H9 (cell line): Measurements from ENCODE around the gene ASTN2. TPM values are rescaled to one million over a fixed set of nuclear protein-coding genes. Genes with fewer than 3 reads are reported as not detected.

Source experiments
- DNase-seq: peaks from one replicate; pipeline ENCODE4 v3.0.0-alpha.2; 2017
- H2AFZ ChIP-seq: one replicate; pipeline ENCODE4 v1.6.1; 2013; ENCODE audit warnings: mild to moderate bottlenecking, low read length, control low read depth, moderate library complexity
- H2AK5ac ChIP-seq: 2 replicates; pipeline ENCODE4 v1.6.1; 2013; ENCODE audit warnings: low read length, control low read depth, mixed read lengths; ENCODE audit not compliant: insufficient read length
- H2BK120ac ChIP-seq: one replicate; pipeline ENCODE4 v1.6.1; 2013; ENCODE audit warnings: low read depth, mild to moderate bottlenecking, low read length, control low read depth, inconsistent platforms; ENCODE audit not compliant: poor library complexity, severe bottlenecking
- H2BK12ac ChIP-seq: 2 replicates; pipeline ENCODE4 v1.6.1; 2013; ENCODE audit warnings: low read length, control low read depth, mixed read lengths, low read depth; ENCODE audit not compliant: insufficient read length
- H2BK15ac ChIP-seq: 2 replicates; pipeline ENCODE4 v1.6.1; 2013; ENCODE audit warnings: low read depth, low read length, control low read depth
- H2BK20ac ChIP-seq: one replicate; pipeline ENCODE4 v1.6.1; 2013; ENCODE audit warnings: low read depth, mild to moderate bottlenecking, low read length, control low read depth, inconsistent platforms; ENCODE audit not compliant: poor library complexity, severe bottlenecking
- H2BK5ac ChIP-seq: 2 replicates; pipeline ENCODE4 v1.6.1; 2013; ENCODE audit warnings: low read length, control low read depth, mixed read lengths; ENCODE audit not compliant: insufficient read length
- H3K14ac ChIP-seq: 2 replicates; pipeline ENCODE4 v1.6.1; 2013; ENCODE audit warnings: low read length, control low read depth; ENCODE audit not compliant: insufficient read depth
- H3K18ac ChIP-seq: 2 replicates; pipeline ENCODE4 v1.6.1; 2013; ENCODE audit warnings: low read depth, mild to moderate bottlenecking, mixed read lengths, low read length, control low read depth; ENCODE audit not compliant: insufficient read length
- H3K23ac ChIP-seq: 2 replicates; pipeline ENCODE4 v1.6.1; 2013; ENCODE audit warnings: low read length, control low read depth, mixed read lengths, low read depth; ENCODE audit not compliant: insufficient read length
- H3K23me2 ChIP-seq: 2 replicates; pipeline ENCODE4 v1.6.1; 2013; ENCODE audit warnings: low read depth, mild to moderate bottlenecking, mixed read lengths, low read length, control low read depth; ENCODE audit not compliant: insufficient read length, poor library complexity, severe bottlenecking
- H3K27ac ChIP-seq: 2 replicates; pipeline ENCODE4 v1.5.1; 2013; ENCODE audit warnings: low read length, control low read depth, mixed read lengths, low read depth; ENCODE audit not compliant: insufficient read length
- H3K27me3 ChIP-seq: 2 replicates; pipeline ENCODE4 v1.6.1; 2013; ENCODE audit warnings: low read length, control low read depth, inconsistent platforms; ENCODE audit not compliant: insufficient read depth
- H3K4ac ChIP-seq: 2 replicates; pipeline ENCODE4 v1.6.1; 2013; ENCODE audit warnings: low read depth, mild to moderate bottlenecking, control low read depth, inconsistent platforms, low read length, moderate library complexity
- H3K4me1 ChIP-seq: 2 replicates; pipeline ENCODE4 v1.6.1; 2013; ENCODE audit warnings: low read length, control low read depth, inconsistent platforms; ENCODE audit not compliant: insufficient read depth
- H3K4me2 ChIP-seq: 2 replicates; pipeline ENCODE4 v1.6.1; 2013; ENCODE audit warnings: low read length, control low read depth, mixed read lengths; ENCODE audit not compliant: insufficient read length, insufficient read depth
- H3K56ac ChIP-seq: 2 replicates; pipeline ENCODE4 v1.6.1; 2013; ENCODE audit warnings: low read depth, mild to moderate bottlenecking, mixed read lengths, low read length, control low read depth; ENCODE audit not compliant: insufficient read length
- H3K79me1 ChIP-seq: 2 replicates; pipeline ENCODE4 v1.6.1; 2013; ENCODE audit warnings: low read depth, mild to moderate bottlenecking, moderate library complexity, low read length, control low read depth, inconsistent platforms; ENCODE audit not compliant: insufficient read depth, poor library complexity, severe bottlenecking
- H3K79me2 ChIP-seq: 2 replicates; pipeline ENCODE4 v1.6.1; 2013; ENCODE audit warnings: low read length, control low read depth, inconsistent platforms; ENCODE audit not compliant: insufficient read depth
- H3K9ac ChIP-seq: 2 replicates; pipeline ENCODE4 v1.6.1; 2013; ENCODE audit warnings: low read length, control low read depth, mixed read lengths; ENCODE audit not compliant: insufficient read length; ENCODE audit errors: extremely low read depth
- H3K9me3 ChIP-seq: one replicate; pipeline ENCODE4 v1.6.1; 2013; ENCODE audit warnings: low read depth, low read length, inconsistent platforms; ENCODE audit not compliant: control insufficient read depth
- H3T11ph ChIP-seq: one replicate; pipeline ENCODE4 v1.6.1; 2013; ENCODE audit warnings: mild to moderate bottlenecking, low read length, control low read depth, inconsistent platforms
- H4K20me1 ChIP-seq: one replicate; pipeline ENCODE4 v1.6.1; 2013; ENCODE audit not compliant: control insufficient read depth, insufficient read length, insufficient read depth
- H4K5ac ChIP-seq: 2 replicates; pipeline ENCODE4 v1.6.1; 2013; ENCODE audit warnings: low read depth, mild to moderate bottlenecking, mixed read lengths, low read length, control low read depth; ENCODE audit not compliant: insufficient read length
- H4K8ac ChIP-seq: replicated peaks from 2 replicates; pipeline ENCODE4 v1.6.1; 2013; ENCODE audit warnings: low read length, control low read depth, mixed read lengths, low read depth; ENCODE audit not compliant: insufficient read length
- H4K91ac ChIP-seq: 2 replicates; pipeline ENCODE4 v1.6.1; 2013; ENCODE audit warnings: low read depth, mild to moderate bottlenecking, moderate library complexity, mixed read lengths, low read length, control low read depth; ENCODE audit not compliant: insufficient read length
- H3K27ac Mint-ChIP-seq, 3 experiments: 2 replicates in 2 of 3; 3 replicates in 1 of 3; pipeline ENCODE4 v1.8.0; 2020 to 2021; ENCODE audit warnings: mixed read lengths in 3 of 3, mild to moderate bottlenecking in 1 of 3, moderate library complexity in 1 of 3
- H3K27me3 Mint-ChIP-seq: 2 replicates; pipeline ENCODE4 v1.8.0; 2021; ENCODE audit warnings: low read depth, mild to moderate bottlenecking, moderate library complexity, mixed read lengths
- H3K36me3 Mint-ChIP-seq, 3 experiments: 2 replicates in 2 of 3; 3 replicates in 1 of 3; pipeline ENCODE4 v1.8.0; 2020 to 2021; ENCODE audit warnings: low read depth in 3 of 3, mixed read lengths in 3 of 3; ENCODE audit not compliant: insufficient read depth in 1 of 3
- H3K4me1 Mint-ChIP-seq, 2 experiments: 2 replicates each; pipeline ENCODE4 v1.8.0; 2020; ENCODE audit warnings: mixed read lengths in 2 of 2
- H3K4me3 Mint-ChIP-seq, 2 experiments: 2 replicates in 1 of 2; 3 replicates in 1 of 2; pipeline ENCODE4 v1.8.0; 2020 to 2021; ENCODE audit warnings: mild to moderate bottlenecking in 2 of 2, mixed read lengths in 2 of 2, moderate library complexity in 1 of 2
- H3K9me3 Mint-ChIP-seq, 2 experiments: 2 replicates in 1 of 2; 3 replicates in 1 of 2; pipeline ENCODE4 v1.8.0; 2020; ENCODE audit warnings: mild to moderate bottlenecking in 2 of 2, mixed read lengths in 2 of 2, moderate library complexity in 1 of 2
- WGBS: extraction: QIAGEN DNeasy Blood & Tissue Kit; methylation state at CpG from one replicate; pipeline ENCODE4 v1.1.7; 2013; ENCODE audit warnings: missing lambda C conversion rate, low lambda C conversion rate, mixed read lengths; ENCODE audit not compliant: insufficient read length; ENCODE audit errors: extremely low coverage; 5-methylcytosine and 5-hydroxymethylcytosine counted together
- total RNA-seq: library from RNA; stranded (reverse); gene quantifications from 2 replicates; pipeline ENCODE4 v1.2.1, GENCODE V29; 2021
- TF ChIP-seq, protein P1 (sequence below): fragments of 200-600 bp; sonication (generic); conservative IDR thresholded peaks from 3 replicates; pipeline ENCODE4 v1.8.0; 2021; ENCODE audit warnings: antibody characterized with exemption, mild to moderate bottlenecking

Gene ASTN2
- total RNA-seq, 1 experiment from 2014 or later: 9.7 TPM

DNA sequence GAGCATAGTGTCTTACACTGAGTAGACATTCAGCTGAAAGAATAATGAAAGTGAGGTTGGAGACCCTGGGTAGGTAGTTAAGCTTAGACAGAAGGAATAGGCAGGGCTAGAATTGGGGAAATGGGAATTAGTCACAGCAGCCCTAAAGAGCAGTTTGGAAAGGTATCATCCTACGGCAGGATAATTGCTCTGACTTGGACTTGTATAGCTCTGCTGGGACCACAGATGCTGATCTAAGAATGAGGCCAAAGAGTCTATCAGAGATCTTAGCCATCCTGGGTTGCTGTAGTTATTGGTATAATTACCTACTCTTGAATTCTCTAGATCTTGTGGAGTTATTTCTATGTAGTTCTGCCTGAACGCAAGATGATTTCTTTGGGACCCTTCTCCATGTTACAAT is 288.0 kb downstream of the ASTN2 start:
- H3K27me3 ChIP-seq: no peaks in the 10 kb centered on the region
- H2BK20ac ChIP-seq: no peak overlapping the region
- H3K9ac ChIP-seq: no peak overlapping the region
- H2BK5ac ChIP-seq: no peak overlapping the region
- H3K56ac ChIP-seq: no peak overlapping the region
- H4K20me1 ChIP-seq: no peaks in the 10 kb centered on the region
- no CpG with 5 or more reads among the region's 2 CpGs for WGBS
- H3K4ac ChIP-seq: no peak overlapping the region
- no peak overlapping the region for H2BK120ac ChIP-seq
- H3K23ac ChIP-seq: no peak overlapping the region
- Mint-ChIP-seq H3K36me3 (peaks cover 0 to 5% (median 0%) of the 10 kb centered on the region in 3 experiments; a peak in 2 of 7 replicates), H3K27me3 (no peaks in the 10 kb centered on the region), H3K4me1 (peaks cover 13 to 18% of the 10 kb centered on the region in 2 experiments), H3K9me3 (peaks cover 0 to 3% of the 10 kb centered on the region in 2 experiments; a peak in 1 of 5 replicates), H3K4me3 (no peak overlapping the region), H3K27ac (peak overlapping the region in 1 of 3 experiments; percentile 61; a peak in 1 of 7 replicates)
- no peak overlapping the region for H4K8ac ChIP-seq
- TF ChIP-seq, protein P1, sequence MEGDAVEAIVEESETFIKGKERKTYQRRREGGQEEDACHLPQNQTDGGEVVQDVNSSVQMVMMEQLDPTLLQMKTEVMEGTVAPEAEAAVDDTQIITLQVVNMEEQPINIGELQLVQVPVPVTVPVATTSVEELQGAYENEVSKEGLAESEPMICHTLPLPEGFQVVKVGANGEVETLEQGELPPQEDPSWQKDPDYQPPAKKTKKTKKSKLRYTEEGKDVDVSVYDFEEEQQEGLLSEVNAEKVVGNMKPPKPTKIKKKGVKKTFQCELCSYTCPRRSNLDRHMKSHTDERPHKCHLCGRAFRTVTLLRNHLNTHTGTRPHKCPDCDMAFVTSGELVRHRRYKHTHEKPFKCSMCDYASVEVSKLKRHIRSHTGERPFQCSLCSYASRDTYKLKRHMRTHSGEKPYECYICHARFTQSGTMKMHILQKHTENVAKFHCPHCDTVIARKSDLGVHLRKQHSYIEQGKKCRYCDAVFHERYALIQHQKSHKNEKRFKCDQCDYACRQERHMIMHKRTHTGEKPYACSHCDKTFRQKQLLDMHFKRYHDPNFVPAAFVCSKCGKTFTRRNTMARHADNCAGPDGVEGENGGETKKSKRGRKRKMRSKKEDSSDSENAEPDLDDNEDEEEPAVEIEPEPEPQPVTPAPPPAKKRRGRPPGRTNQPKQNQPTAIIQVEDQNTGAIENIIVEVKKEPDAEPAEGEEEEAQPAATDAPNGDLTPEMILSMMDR: no peak
- no peak overlapping the region for H3K14ac ChIP-seq
- no peak overlapping the region for H3K27ac ChIP-seq
- no peak overlapping the region for H4K5ac ChIP-seq
- H2BK15ac ChIP-seq: no peak overlapping the region
- H2AK5ac ChIP-seq: no peak overlapping the region
- no peaks in the 10 kb centered on the region for H3K23me2 ChIP-seq
- H4K91ac ChIP-seq: no peak overlapping the region
- no peak overlapping the region for H3T11ph ChIP-seq
- H3K4me1 ChIP-seq: no peaks in the 10 kb centered on the region
- H3K9me3 ChIP-seq: no peaks in the 10 kb centered on the region
- no peaks in the 10 kb centered on the region for H3K79me1 ChIP-seq
- H3K79me2 ChIP-seq: 0 out of 2 replicates have a peak, but pooled peaks cover 2% of the 10 kb centered on the region
- no peak overlapping the region for H3K18ac ChIP-seq
- DNase-seq: no peak
- H2AFZ ChIP-seq: no peak overlapping the region
- no peak overlapping the region for H3K4me2 ChIP-seq
- H2BK12ac ChIP-seq: no peak overlapping the region
